AG10803 (cell line): ENCODE results near the gene DROSHA.

ENCODE experiments used
- DNase-seq: peaks from one replicate; pipeline ENCODE4 v3.0.0; 2010; ENCODE audit warnings: low read depth
- H3K4me3 ChIP-seq: 2 replicates; pipeline ENCODE4 v1.5.1; 2011; ENCODE audit warnings: mild to moderate bottlenecking, low read length, control low read depth
- CTCF ChIP-seq: conservative IDR thresholded peaks from 2 replicates; pipeline ENCODE4 v1.5.1; 2011; ENCODE audit warnings: mild to moderate bottlenecking, low read length, control low read depth, inconsistent platforms

Gene DROSHA

GRCh38 chr5:31412324-31412723 is 119.6 kb downstream of the DROSHA start:
- peak; percentile 54 for DNase-seq
- no peak for TF ChIP-seq CTCF
- no peak overlapping the region for H3K4me3 ChIP-seq

GRCh38 chr5:31410089-31410488 is 121.8 kb downstream of the DROSHA start:
- no peak for DNase-seq
- no peak for TF ChIP-seq CTCF
- H3K4me3 ChIP-seq = no peak overlapping the region

GRCh38 chr5:31408814-31409213 is 123.1 kb downstream of the DROSHA start:
- no peak for TF ChIP-seq CTCF
- no peak overlapping the region for H3K4me3 ChIP-seq
- DNase-seq = peak; percentile 78

GRCh38 chr5:31407921-31408693 is 123.8 kb downstream of the DROSHA start:
- peak; percentile 12 for DNase-seq
- no peak overlapping the region for H3K4me3 ChIP-seq
- TF ChIP-seq CTCF = no peak

GRCh38 chr5:31404325-31404724 is 127.6 kb downstream of the DROSHA start:
- H3K4me3 ChIP-seq = no peak overlapping the region
- no peak for TF ChIP-seq CTCF
- DNase-seq = no peak

- no peak for DNase-seq
- no peak overlapping the region for H3K4me3 ChIP-seq
- no peak for TF ChIP-seq CTCF
Measured at GRCh38 chr5:31401691-31402090, 130.2 kb downstream of the DROSHA start.

GRCh38 chr5:31397926-31398557 is 133.9 kb downstream of the DROSHA start:
- no peak overlapping the region for H3K4me3 ChIP-seq
- no peak for TF ChIP-seq CTCF
- no peak for DNase-seq
